ENCODE results near the gene FRAT1.

The FRAT1 gene

DNA sequence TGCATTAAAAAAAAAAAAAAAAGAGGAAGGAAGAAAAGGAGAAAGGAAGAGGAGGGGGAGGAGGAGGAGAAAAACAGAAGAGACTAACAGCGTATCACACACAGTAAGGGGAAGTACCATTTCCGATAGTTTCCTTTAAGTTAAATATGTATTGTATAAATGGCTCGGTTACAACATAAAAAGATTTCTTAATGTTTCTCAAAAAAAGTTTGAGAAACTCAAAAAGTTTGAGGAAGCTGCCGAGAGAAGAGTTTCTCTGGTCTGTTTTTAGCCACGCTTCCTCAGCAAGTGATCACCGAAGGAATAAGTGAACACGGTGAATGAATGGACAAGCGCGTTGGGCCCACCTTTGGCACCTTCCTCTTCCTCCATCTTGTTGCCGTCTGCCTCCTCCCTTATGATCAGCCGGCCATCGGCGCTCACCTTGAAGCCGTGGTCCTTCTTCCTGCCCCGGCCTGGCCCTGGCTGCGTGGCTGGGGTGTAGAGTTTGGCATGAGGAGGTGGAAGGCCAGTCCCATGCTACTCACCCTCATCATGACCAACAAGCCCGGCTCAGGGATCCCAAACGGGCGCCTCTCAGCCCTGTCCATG, 46.8 kb downstream of the FRAT1 start:
- DNase-seq: no peak

DNA sequence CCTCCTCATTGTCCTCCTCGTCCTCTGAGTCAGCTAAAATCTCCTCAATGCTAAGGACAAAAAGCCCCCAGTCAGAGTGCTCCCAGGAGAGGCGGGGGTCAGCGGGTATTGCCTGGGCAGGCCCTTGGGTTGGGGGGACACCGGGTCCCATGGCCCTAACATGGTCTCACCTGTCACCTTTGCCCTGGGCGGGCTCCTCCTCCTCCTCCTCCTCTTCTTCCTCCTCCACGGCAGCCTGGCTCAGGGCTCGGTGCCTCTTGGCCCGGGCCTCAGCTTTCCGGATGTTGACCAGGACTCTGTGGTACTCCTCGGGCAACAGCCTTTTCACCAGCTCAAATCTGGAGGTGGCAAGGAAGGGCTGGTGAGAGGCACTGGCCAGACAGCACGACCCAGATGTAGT, 47.5 kb downstream of the FRAT1 start:
- DNase-seq: no peak

DNA sequence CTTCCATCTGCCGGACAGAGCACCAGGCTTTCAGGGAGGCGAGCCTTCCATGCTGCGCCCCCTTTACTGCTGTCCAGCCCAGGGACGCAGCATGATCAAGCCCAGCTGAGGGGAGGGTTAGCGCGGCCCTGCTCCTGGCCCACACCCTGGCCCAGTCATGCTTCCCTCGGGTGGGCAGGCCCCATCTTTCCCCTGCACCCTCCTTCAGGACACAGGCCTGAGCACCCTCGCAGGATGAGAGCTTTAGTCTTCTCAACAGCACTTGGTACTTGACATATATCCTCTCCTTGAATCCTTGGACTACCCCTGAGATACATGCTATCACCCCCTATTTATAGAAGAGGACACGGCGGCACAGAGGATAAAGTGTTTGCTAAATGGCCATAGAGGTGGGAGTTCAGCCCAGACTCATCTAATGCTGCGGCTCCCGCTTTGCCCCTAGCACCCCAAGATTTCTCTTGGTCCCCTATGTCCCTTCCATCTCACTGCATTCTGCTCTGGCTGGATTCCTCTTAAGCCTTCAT, 48.1 kb downstream of the FRAT1 start:
- no peak for DNase-seq
